GM12878 (cell line): ENCODE results near the gene TSR3. TPM values are rescaled to one million over a fixed set of nuclear protein-coding genes. Genes with fewer than 3 reads are reported as not detected.

Experiments
- ATAC-seq: fragments of 200-7000 bp; cut with Tn5 transposase; 3 replicates; pipeline ENCODE4 v1.9.1; 2020; ENCODE audit warnings: mild to moderate bottlenecking, moderate library complexity
- BruUV-seq: library from RNA; stranded (reverse); fragments of 400-500 nt; replicated peaks from 2 replicates; lab custom pipeline; 2021; lab: Mats Ljungman, UMichigan
- CTCF ChIA-PET: fragments of 300-600 bp; sonication (Branson Sonifier 250); formaldehyde crosslinking; extraction: SDS; loops from one replicate; lab custom pipeline; 2021; ENCODE audit warnings: inconsistent platforms; lab: Yijun Ruan, JAX
- POLR2A ChIA-PET: fragments of 350-600 bp; formaldehyde crosslinking; extraction: SDS; loops from one replicate; lab custom pipeline; 2021; ENCODE audit warnings: inconsistent platforms; lab: Charles Lee
- RAD21 ChIA-PET: fragments of 300-600 bp; sonication (Branson Sonifier 250); formaldehyde crosslinking; loops from one replicate; lab custom pipeline; 2023; ENCODE audit warnings: antibody characterized with exemption; ENCODE audit not compliant: unreplicated experiment; lab: Charles Lee
- SMC1A ChIA-PET: fragments of 300-600 bp; sonication (Branson Sonifier 250); formaldehyde crosslinking; loops from one replicate; lab custom pipeline; 2023; ENCODE audit not compliant: unreplicated experiment, uncharacterized antibody; lab: Charles Lee
- DNase-seq: peaks from one replicate; pipeline ENCODE4 v3.0.0-alpha.2; 2011; ENCODE audit warnings: low read depth, low spot score
- FAIRE-seq: peaks from 3 replicates; lab custom pipeline; 2011; peaks lifted over from hg19 to GRCh38; lab: Jason Lieb, UNC
- H2AFZ ChIP-seq: 2 replicates; pipeline ENCODE4 v1.6.0; 2011; ENCODE audit warnings: low read depth, low read length, control low read depth; ENCODE audit not compliant: control insufficient read depth
- H3K27ac ChIP-seq: 2 replicates; pipeline ENCODE4 v1.5.1; 2011; ENCODE audit warnings: control low read depth; ENCODE audit not compliant: control insufficient read depth, insufficient read depth
- H3K27me3 ChIP-seq, 2 experiments: replicated peaks in 1 of 2; 2 replicates each; pipeline versions ENCODE4 v1.6.0 to v1.6.1; 2011; ENCODE audit warnings: low read length in 1 of 2; ENCODE audit not compliant: control insufficient read depth in 2 of 2, insufficient read depth in 2 of 2
- H3K36me3 ChIP-seq, 2 experiments: 2 replicates each; pipeline ENCODE4 v1.5.1; 2011; ENCODE audit warnings: low read length in 1 of 2; ENCODE audit not compliant: control insufficient read depth in 2 of 2, insufficient read depth in 2 of 2
- H3K4me1 ChIP-seq: 2 replicates; pipeline ENCODE4 v1.6.1; 2011; ENCODE audit warnings: mild to moderate bottlenecking, low read length, moderate library complexity, mixed read lengths; ENCODE audit not compliant: control insufficient read depth, insufficient read depth
- H3K4me2 ChIP-seq: 2 replicates; pipeline ENCODE4 v1.6.0; 2011; ENCODE audit warnings: control low read depth; ENCODE audit not compliant: control insufficient read depth, insufficient read depth
- H3K4me3 ChIP-seq: fragments of 200-600 bp; sonication (generic); 2 replicates; pipeline ENCODE4 v1.5.1; 2016
- H3K79me2 ChIP-seq: 2 replicates; pipeline ENCODE4 v1.6.0; 2011; ENCODE audit warnings: low read length; ENCODE audit not compliant: control insufficient read depth, insufficient read depth
- H3K9ac ChIP-seq: 2 replicates; pipeline ENCODE4 v1.8.0; 2011; ENCODE audit warnings: low read length, control low read depth, mixed read lengths; ENCODE audit not compliant: control insufficient read depth, insufficient read depth
- H3K9me3 ChIP-seq: replicated peaks from 3 replicates; pipeline ENCODE4 v1.5.1; 2011; ENCODE audit warnings: mild to moderate bottlenecking, low read length; ENCODE audit not compliant: control insufficient read depth, insufficient read depth
- H4K20me1 ChIP-seq: 2 replicates; pipeline ENCODE4 v1.6.0; 2011; ENCODE audit not compliant: control insufficient read depth, insufficient read depth
- BHLHE40 ChIP-seq, 2 experiments: fragments of 450-650 bp in 1 of 2; IDR thresholded peaks; 2 replicates each; pipeline ENCODE4 v1.6.1; 2011 to 2017; ENCODE audit warnings: low read depth in 2 of 2, borderline replicate concordance in 1 of 2, improper control_type of control experiment in 1 of 2, low read length in 1 of 2, mild to moderate bottlenecking in 1 of 2
- BMI1 ChIP-seq: fragments of 450-650 bp; IDR thresholded peaks from 2 replicates; pipeline ENCODE4 v1.6.1; 2016; ENCODE audit warnings: mild to moderate bottlenecking, moderate library complexity, borderline replicate concordance
- CREM ChIP-seq: IDR thresholded peaks from 2 replicates; pipeline ENCODE4 v1.6.1; 2014; ENCODE audit warnings: antibody characterized with exemption, low read depth
- MYC ChIP-seq: IDR thresholded peaks from 2 replicates; pipeline ENCODE4 v1.6.1; 2011; ENCODE audit warnings: mild to moderate bottlenecking, low read length, moderate library complexity, inconsistent platforms; ENCODE audit not compliant: insufficient read depth, insufficient replicate concordance, insufficient read length, severe bottlenecking
- RELA ChIP-seq: fragments of 450-650 bp; IDR thresholded peaks from 2 replicates; pipeline ENCODE4 v1.8.0; 2014; ENCODE audit warnings: borderline replicate concordance; ENCODE audit not compliant: partially characterized antibody
- ZNF274 ChIP-seq: IDR thresholded peaks from one replicate; pipeline ENCODE4 v1.8.0; 2011; ENCODE audit not compliant: insufficient read length, insufficient read depth
- WGBS: methylation state at CpG from one replicate; pipeline ENCODE4 v1.1.6; 2016; ENCODE audit warnings: low lambda C conversion rate; ENCODE audit not compliant: insufficient replicate concordance, insufficient coverage; ENCODE audit errors: missing lambda C conversion rate; 5-methylcytosine and 5-hydroxymethylcytosine counted together
- in situ Hi-C: fragments of 300-500 bp; cut with MboI; formaldehyde crosslinking; loops from 9 replicates; pipeline ENCODE4 v1.14.3; 2018; ENCODE audit warnings: mixed read lengths
- intact Hi-C: fragments of 100-400 bp; cut with micrococcal nuclease; formaldehyde crosslinking; loops from one replicate; pipeline ENCODE4 v1.14.2; 2022; ENCODE audit not compliant: unreplicated experiment
- polyA plus RNA-seq, 11 experiments: library from polyadenylated mRNA; depleted of rRNA in 4 of 11; unstranded in 6 of 11; stranded (reverse) in 5 of 11; fragments of >200 nt; fragmentation: Nextera tagmentation in 4 of 11; fragmentation: Illumina TruSeq in 1 of 11; extraction: Ambion mirVana in 4 of 11; extraction: Trizol in 1 of 11; gene quantifications; 1 replicate in 1 of 11; 2 replicates in 10 of 11; pipeline versions ENCODE4 v1.2.1 to v1.2.3, GENCODE V29; 2011 to 2016; ENCODE audit warnings: inconsistent platforms in 2 of 11, missing spikeins in 2 of 11, low read depth in 1 of 11
- total RNA-seq, 4 experiments: library from RNA; depleted of rRNA in 3 of 4; stranded (reverse); fragments of >200 nt in 3 of 4; fragmentation: Illumina TruSeq in 1 of 4; extraction: Trizol in 1 of 4; gene quantifications; 2 replicates each; pipeline versions ENCODE4 v1.2.1 to v1.2.3, GENCODE V29; 2013 to 2021
- TF ChIP-seq, protein P1 (sequence below): IDR thresholded peaks from 2 replicates; pipeline ENCODE4 v1.6.1; 2012; ENCODE audit warnings: improper control_type of control experiment, low read depth, low read length; ENCODE audit not compliant: insufficient replicate concordance
- TF ChIP-seq, protein P2 (sequence below): fragments of 450-650 bp; IDR thresholded peaks from 2 replicates; pipeline ENCODE4 v1.6.1; 2014; ENCODE audit warnings: mild to moderate bottlenecking

The TSR3 gene
- total and polyA plus RNA-seq, 10 of the 15 experiments (the other 5 are each of a cell fraction or from before 2014, with no cell fraction given), result 3.4 to 108 (median 46.9) TPM

DNA sequence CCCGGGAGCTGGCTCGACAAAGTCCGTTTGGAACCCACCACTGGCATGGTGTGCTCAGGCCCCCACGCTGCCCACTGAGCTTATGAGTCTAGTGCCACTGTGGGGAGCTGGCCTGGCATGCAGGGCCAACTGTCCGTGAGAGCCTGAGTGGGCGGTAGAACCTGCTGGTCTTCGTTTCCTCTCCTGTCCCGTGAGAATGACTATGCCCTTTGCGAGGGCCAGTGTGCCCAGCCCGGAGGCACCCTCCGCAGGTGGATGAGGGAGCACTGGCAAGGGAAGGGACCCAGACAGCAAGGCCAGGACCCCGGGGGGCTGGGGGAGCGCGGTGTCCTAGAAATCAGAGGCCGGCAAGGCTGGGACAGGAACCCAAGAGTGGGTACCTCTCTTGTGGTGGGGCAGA lies 15.1 kb downstream of the TSR3 start:
- no peak for FAIRE-seq
- CTCF ChIA-PET, result interaction anchor here (0.9 to 2.0 kb wide), 2 partner anchors 28 to 43 kb away, joined by 5 to 6 read pairs; no protein-coding TSS in a partner anchor

DNA sequence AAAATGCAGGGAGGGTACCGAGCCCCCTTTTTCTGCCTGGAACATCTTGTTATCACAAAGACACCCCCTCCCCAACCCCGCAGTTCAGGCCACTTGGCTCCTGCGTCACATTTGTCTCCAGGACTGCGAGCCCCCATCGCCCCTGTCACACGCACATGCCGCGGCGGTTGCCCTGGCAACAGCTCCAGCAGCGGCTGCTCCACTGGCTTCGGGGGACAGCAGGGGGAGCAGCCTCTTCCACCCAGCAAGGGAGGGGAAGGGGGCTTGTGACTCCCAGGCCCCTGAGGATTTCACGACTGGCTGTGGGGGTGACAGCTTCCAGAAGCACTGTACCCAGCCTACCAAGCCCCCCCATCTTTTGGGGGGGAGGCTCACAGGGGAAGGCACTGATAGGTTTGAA lies 15.7 kb downstream of the TSR3 start:
- Histone ChIP-seq H3K9ac (no peak overlapping the region), H3K79me2 (no peaks in the 10 kb centered on the region), H3K4me1 (peaks cover 9% of the 10 kb centered on the region; the same call in 1 of the 2 replicates)
- no peak for FAIRE-seq
- 11% methylated on average over 12 of the region's 12 CpGs for WGBS
- SMC1A ChIA-PET, result no interaction called here
- CTCF ChIA-PET, result interaction anchor here (0.9 kb wide), 1 partner anchor 43 kb away, joined by 5 read pairs; no protein-coding TSS in a partner anchor
- TF ChIP-seq MYC (no peak), BHLHE40 (IDR thresholded peaks at IDR 0.05; ENCODE audit: borderline replicate concordance in 1 of 2, low read depth in 2 of 2, low read length in 1 of 2) (peak in 1 of 2 experiments; percentile 17; a peak in 1 of 4 replicates), RELA (no peak), BMI1 (no peak)
- TF ChIP-seq, protein P1, sequence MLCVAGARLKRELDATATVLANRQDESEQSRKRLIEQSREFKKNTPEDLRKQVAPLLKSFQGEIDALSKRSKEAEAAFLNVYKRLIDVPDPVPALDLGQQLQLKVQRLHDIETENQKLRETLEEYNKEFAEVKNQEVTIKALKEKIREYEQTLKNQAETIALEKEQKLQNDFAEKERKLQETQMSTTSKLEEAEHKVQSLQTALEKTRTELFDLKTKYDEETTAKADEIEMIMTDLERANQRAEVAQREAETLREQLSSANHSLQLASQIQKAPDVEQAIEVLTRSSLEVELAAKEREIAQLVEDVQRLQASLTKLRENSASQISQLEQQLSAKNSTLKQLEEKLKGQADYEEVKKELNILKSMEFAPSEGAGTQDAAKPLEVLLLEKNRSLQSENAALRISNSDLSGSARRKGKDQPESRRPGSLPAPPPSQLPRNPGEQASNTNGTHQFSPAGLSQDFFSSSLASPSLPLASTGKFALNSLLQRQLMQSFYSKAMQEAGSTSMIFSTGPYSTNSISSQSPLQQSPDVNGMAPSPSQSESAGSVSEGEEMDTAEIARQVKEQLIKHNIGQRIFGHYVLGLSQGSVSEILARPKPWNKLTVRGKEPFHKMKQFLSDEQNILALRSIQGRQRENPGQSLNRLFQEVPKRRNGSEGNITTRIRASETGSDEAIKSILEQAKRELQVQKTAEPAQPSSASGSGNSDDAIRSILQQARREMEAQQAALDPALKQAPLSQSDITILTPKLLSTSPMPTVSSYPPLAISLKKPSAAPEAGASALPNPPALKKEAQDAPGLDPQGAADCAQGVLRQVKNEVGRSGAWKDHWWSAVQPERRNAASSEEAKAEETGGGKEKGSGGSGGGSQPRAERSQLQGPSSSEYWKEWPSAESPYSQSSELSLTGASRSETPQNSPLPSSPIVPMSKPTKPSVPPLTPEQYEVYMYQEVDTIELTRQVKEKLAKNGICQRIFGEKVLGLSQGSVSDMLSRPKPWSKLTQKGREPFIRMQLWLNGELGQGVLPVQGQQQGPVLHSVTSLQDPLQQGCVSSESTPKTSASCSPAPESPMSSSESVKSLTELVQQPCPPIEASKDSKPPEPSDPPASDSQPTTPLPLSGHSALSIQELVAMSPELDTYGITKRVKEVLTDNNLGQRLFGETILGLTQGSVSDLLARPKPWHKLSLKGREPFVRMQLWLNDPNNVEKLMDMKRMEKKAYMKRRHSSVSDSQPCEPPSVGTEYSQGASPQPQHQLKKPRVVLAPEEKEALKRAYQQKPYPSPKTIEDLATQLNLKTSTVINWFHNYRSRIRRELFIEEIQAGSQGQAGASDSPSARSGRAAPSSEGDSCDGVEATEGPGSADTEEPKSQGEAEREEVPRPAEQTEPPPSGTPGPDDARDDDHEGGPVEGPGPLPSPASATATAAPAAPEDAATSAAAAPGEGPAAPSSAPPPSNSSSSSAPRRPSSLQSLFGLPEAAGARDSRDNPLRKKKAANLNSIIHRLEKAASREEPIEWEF, result no peak
- TF ChIP-seq, all 136 proteins: peak for 1
- H3K4me2 ChIP-seq, result no peak overlapping the region
- no peaks in the 10 kb centered on the region for H3K9me3 ChIP-seq
- RAD21 ChIA-PET, result no interaction called here
- H3K36me3 ChIP-seq, result no peaks in the 10 kb centered on the region
- BruUV-seq, result no TSS peak
- H3K27me3 ChIP-seq, result peaks cover 5 to 14% of the 10 kb centered on the region in 2 experiments; a peak in 3 of 4 replicates
- ATAC-seq, result no peak
- intact Hi-C loops (no loop called here), in situ Hi-C loops (no loop called here)
- H3K27ac ChIP-seq, result no peak overlapping the region
- no peak overlapping the region for H3K4me3 ChIP-seq
- H4K20me1 ChIP-seq, result no peaks in the 10 kb centered on the region
- POLR2A ChIA-PET, result no interaction called here
- no peak overlapping the region for H2AFZ ChIP-seq
- DNase-seq, result no peak

More for the DNA sequence above, 15.1 kb downstream of the TSR3 start:
- Histone ChIP-seq H3K9me3 (no peaks in the 10 kb centered on the region), H2AFZ (no peak overlapping the region), H3K9ac (no peak overlapping the region), H3K4me2 (no peak overlapping the region), H3K36me3 (no peaks in the 10 kb centered on the region), H3K27ac (no peak overlapping the region), H3K4me3 (no peak overlapping the region), H3K27me3 (peaks cover 5 to 14% of the 10 kb centered on the region in 2 experiments; a peak in 3 of 4 replicates), H4K20me1 (no peaks in the 10 kb centered on the region), H3K4me1 (peaks cover 6% of the 10 kb centered on the region; the same call in 1 of the 2 replicates), H3K79me2 (no peaks in the 10 kb centered on the region)
- no TSS peak for BruUV-seq
- TF ChIP-seq ZNF274, result no peak
- TF ChIP-seq, protein P2, sequence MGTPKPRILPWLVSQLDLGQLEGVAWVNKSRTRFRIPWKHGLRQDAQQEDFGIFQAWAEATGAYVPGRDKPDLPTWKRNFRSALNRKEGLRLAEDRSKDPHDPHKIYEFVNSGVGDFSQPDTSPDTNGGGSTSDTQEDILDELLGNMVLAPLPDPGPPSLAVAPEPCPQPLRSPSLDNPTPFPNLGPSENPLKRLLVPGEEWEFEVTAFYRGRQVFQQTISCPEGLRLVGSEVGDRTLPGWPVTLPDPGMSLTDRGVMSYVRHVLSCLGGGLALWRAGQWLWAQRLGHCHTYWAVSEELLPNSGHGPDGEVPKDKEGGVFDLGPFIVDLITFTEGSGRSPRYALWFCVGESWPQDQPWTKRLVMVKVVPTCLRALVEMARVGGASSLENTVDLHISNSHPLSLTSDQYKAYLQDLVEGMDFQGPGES, result no peak
- no peak for TF ChIP-seq CREM
- RAD21 ChIA-PET, result no interaction called here
- in situ Hi-C loops (no loop called here), intact Hi-C loops (no loop called here)
- 34% methylated on average over 15 of the region's 15 CpGs for WGBS
- SMC1A ChIA-PET, result no interaction called here
- POLR2A ChIA-PET, result interaction anchor here (0.5 kb wide), 1 partner anchor 16 kb away, joined by 5 read pairs; no protein-coding TSS in a partner anchor
- ATAC-seq, result no peak
- no peak for DNase-seq
